Keratinocyte (primary cell): ENCODE data around the gene PAPOLB. TPM values are rescaled to one million over a fixed set of nuclear protein-coding genes. Genes with fewer than 3 reads are reported as not detected.

Experiments used
- DNase-seq: peaks from one replicate; pipeline ENCODE4 v3.0.0-alpha.2; 2011; ENCODE audit warnings: low read depth, missing footprints, low spot score
- FAIRE-seq: peaks from 2 replicates; lab custom pipeline; 2011; peaks lifted over from hg19 to GRCh38; lab: Jason Lieb, UNC
- H2AFZ ChIP-seq: 2 replicates; pipeline ENCODE4 v1.6.0; 2012; ENCODE audit warnings: low read length, control low read depth, inconsistent platforms; ENCODE audit not compliant: control insufficient read depth
- H3K27ac ChIP-seq: 2 replicates; pipeline ENCODE4 v1.5.1; 2011; ENCODE audit warnings: low read length; ENCODE audit not compliant: control insufficient read depth, insufficient read depth
- H3K27me3 ChIP-seq: 3 replicates; pipeline ENCODE4 v1.6.0; 2011; ENCODE audit warnings: low read length; ENCODE audit not compliant: control insufficient read depth, insufficient read depth; ENCODE audit errors: extremely low read depth
- H3K36me3 ChIP-seq, 2 experiments: 2 replicates in 1 of 2; 3 replicates in 1 of 2; pipeline ENCODE4 v1.5.1; 2011; ENCODE audit warnings: low read length in 2 of 2, mild to moderate bottlenecking in 1 of 2; ENCODE audit not compliant: control insufficient read depth in 2 of 2, insufficient read depth in 2 of 2; ENCODE audit errors: extremely low read depth in 1 of 2
- H3K4me1 ChIP-seq: 3 replicates; pipeline ENCODE4 v1.5.1; 2011; ENCODE audit warnings: low read length; ENCODE audit not compliant: control insufficient read depth, insufficient read depth; ENCODE audit errors: extremely low read depth
- H3K4me2 ChIP-seq: 3 replicates; pipeline ENCODE4 v1.6.0; 2011; ENCODE audit warnings: low read depth, low read length; ENCODE audit not compliant: control insufficient read depth, insufficient read depth; ENCODE audit errors: extremely low read depth
- H3K4me3 ChIP-seq, 3 experiments: fragments of 200-600 bp in 1 of 3; sonication (generic) in 1 of 3; 2 replicates in 2 of 3; 3 replicates in 1 of 3; pipeline ENCODE4 v1.5.1; 2011 to 2016; ENCODE audit warnings: low read length in 3 of 3, mild to moderate bottlenecking in 3 of 3, control low read depth in 2 of 3, inconsistent platforms in 1 of 3, low read depth in 1 of 3, mixed read lengths in 1 of 3, mixed run types in 1 of 3, moderate library complexity in 1 of 3; ENCODE audit not compliant: control insufficient read depth in 2 of 3, insufficient read depth in 2 of 3; ENCODE audit errors: extremely low read depth in 1 of 3
- H3K79me2 ChIP-seq: 2 replicates; pipeline ENCODE4 v1.6.0; 2012; ENCODE audit warnings: low read length; ENCODE audit not compliant: control insufficient read depth, insufficient read depth
- H3K9ac ChIP-seq: 3 replicates; pipeline ENCODE4 v1.6.0; 2011; ENCODE audit warnings: low read length; ENCODE audit not compliant: control insufficient read depth, insufficient read depth; ENCODE audit errors: extremely low read depth
- H3K9me1 ChIP-seq: 3 replicates; pipeline ENCODE4 v1.6.0; 2011; ENCODE audit warnings: low read length; ENCODE audit not compliant: control insufficient read depth, insufficient read depth; ENCODE audit errors: extremely low read depth
- H3K9me3 ChIP-seq: 2 replicates; pipeline ENCODE4 v1.5.1; 2012; ENCODE audit warnings: low read depth, low read length; ENCODE audit not compliant: control insufficient read depth
- H4K20me1 ChIP-seq: 3 replicates; pipeline ENCODE4 v1.6.0; 2011; ENCODE audit warnings: low read length; ENCODE audit not compliant: control insufficient read depth, insufficient read depth; ENCODE audit errors: extremely low read depth
- EZH2 ChIP-seq: IDR thresholded peaks from one replicate; pipeline ENCODE4 v1.6.1; 2012; ENCODE audit warnings: inconsistent platforms, mild to moderate bottlenecking, low read length, moderate library complexity
- dilution Hi-C: fragments of 300-500 bp; cut with MboI; formaldehyde crosslinking; loops from one replicate; pipeline ENCODE4 v1.7.0; 2020; ENCODE audit warnings: low sequenced_read_pairs; ENCODE audit not compliant: extremely low pct_ligation_motif_present
- polyA plus RNA-seq, 5 experiments: library from polyadenylated mRNA; depleted of rRNA in 3 of 5; stranded (reverse) in 3 of 5; stranded (forward) in 1 of 5; unstranded in 1 of 5; fragments of >200 nt; gene quantifications; 1 replicate in 1 of 5; 2 replicates in 3 of 5; 3 replicates in 1 of 5; pipeline versions ENCODE4 v1.2.1 to v1.2.3, GENCODE V29; 2011 to 2012; ENCODE audit warnings: missing spikeins in 2 of 5, low read depth in 1 of 5, low replicate concordance in 1 of 5
- TF ChIP-seq, protein P1 (sequence below), 3 experiments: IDR thresholded peaks in 1 of 3; conservative IDR thresholded peaks in 1 of 3; optimal IDR thresholded peaks in 1 of 3; 2 replicates in 2 of 3; 3 replicates in 1 of 3; pipeline versions ENCODE3 to v1.5.1; 2011; ENCODE audit warnings: low read length in 3 of 3, mild to moderate bottlenecking in 3 of 3, moderate library complexity in 2 of 3, control low read depth in 1 of 3, inconsistent platforms in 1 of 3; ENCODE audit not compliant: insufficient read depth in 2 of 3; ENCODE audit errors: extremely low read depth in 1 of 3

Gene PAPOLB
- polyA plus RNA-seq, 1 donor (not counting 4 experiments of a cell fraction or from before 2014, with no cell fraction given): not detected

DNA sequence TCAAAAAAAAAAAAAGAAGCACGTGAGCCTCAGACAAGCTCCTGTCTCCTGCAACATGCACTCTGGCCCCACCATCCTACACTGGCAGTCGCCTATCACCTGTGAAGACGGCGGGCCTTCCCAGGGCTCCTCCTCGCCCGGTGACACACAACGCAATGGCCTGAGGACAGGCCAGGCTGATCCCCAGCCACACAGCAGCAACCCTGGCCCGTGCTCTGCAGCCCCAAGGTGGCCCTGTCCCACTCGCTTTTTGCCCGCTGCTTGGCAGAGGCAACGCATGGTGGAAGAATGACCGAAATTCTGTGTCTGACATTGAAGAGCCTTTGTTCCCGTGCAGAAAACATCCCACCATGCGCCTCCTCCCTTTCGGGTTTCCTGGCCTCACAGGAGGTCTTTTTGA, 13.6 kb upstream of the PAPOLB start:
- no peak overlapping the region for H2AFZ ChIP-seq
- FAIRE-seq: no peak
- no peaks in the 10 kb centered on the region for H3K9me3 ChIP-seq
- no peak overlapping the region for H3K4me2 ChIP-seq
- no peaks in the 10 kb centered on the region for H4K20me1 ChIP-seq
- no peaks in the 10 kb centered on the region for H3K79me2 ChIP-seq
- TF ChIP-seq, protein P1, sequence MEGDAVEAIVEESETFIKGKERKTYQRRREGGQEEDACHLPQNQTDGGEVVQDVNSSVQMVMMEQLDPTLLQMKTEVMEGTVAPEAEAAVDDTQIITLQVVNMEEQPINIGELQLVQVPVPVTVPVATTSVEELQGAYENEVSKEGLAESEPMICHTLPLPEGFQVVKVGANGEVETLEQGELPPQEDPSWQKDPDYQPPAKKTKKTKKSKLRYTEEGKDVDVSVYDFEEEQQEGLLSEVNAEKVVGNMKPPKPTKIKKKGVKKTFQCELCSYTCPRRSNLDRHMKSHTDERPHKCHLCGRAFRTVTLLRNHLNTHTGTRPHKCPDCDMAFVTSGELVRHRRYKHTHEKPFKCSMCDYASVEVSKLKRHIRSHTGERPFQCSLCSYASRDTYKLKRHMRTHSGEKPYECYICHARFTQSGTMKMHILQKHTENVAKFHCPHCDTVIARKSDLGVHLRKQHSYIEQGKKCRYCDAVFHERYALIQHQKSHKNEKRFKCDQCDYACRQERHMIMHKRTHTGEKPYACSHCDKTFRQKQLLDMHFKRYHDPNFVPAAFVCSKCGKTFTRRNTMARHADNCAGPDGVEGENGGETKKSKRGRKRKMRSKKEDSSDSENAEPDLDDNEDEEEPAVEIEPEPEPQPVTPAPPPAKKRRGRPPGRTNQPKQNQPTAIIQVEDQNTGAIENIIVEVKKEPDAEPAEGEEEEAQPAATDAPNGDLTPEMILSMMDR (optimal IDR thresholded peaks at IDR 0.05 in 1 of 3, IDR thresholded peaks at IDR 0.05 in 1 of 3, conservative IDR thresholded peaks at IDR 0.05 in 1 of 3; ENCODE audit: extremely low read depth in 1 of 3, insufficient read depth in 2 of 3, low read length in 3 of 3): no peak
- TF ChIP-seq EZH2: no peak
- H3K4me1 ChIP-seq: no peaks in the 10 kb centered on the region
- H3K36me3 ChIP-seq: no peaks in the 10 kb centered on the region
- H3K9ac ChIP-seq: no peak overlapping the region
- dilution Hi-C loops: no loop called here
- peaks cover 15% of the 10 kb centered on the region for H3K27me3 ChIP-seq
- H3K9me1 ChIP-seq: no peaks in the 10 kb centered on the region
- DNase-seq: no peak
- H3K4me3 ChIP-seq: no peak overlapping the region
- H3K27ac ChIP-seq: no peak overlapping the region

DNA sequence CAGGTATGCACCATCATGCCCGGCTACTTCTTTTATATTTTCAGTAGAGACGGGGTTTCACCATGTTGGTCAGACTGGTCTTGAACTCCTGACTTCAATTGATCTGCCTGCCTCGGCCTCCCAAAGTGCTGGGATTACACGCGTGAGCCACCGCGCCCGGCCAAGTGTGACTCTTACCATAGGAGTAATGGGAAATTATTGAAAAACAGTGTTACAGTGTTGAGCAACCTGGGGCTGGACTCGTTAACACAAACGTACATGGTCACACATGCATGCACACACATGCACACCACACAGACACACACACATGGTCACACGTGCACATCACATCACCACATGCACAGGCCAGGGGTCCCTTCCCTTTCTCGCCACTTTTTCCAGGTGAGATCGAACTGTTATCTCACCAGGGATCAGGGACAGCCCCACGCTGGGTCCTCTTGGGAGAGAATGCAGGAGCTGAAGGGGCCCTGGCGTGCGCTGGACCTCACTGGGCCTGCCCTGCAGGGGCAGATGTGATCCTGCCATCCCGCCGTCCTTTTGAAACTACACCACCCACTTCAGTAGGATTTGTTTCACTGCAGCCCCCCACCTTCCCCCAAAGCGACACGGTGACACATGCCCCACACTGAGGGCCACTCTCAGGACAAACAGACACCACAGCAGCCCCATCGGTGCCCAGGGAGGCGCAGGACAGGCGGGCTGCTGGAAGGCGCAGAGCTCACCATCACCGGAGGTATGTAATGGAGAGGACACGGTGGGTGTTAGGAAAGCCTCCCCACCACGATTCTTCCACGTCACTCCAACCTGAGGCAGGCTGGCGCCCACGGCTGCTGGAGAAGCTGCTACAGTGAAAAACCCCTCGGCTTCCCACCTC, 11.5 kb upstream of the PAPOLB start:
- H3K4me1 ChIP-seq: no peaks in the 10 kb centered on the region
- DNase-seq (no peak), FAIRE-seq (no peak)
- H4K20me1 ChIP-seq: no peaks in the 10 kb centered on the region
- no peak overlapping the region for H3K4me3 ChIP-seq
- H3K27ac ChIP-seq: no peak overlapping the region
- dilution Hi-C loops: no loop called here
- no peaks in the 10 kb centered on the region for H3K27me3 ChIP-seq
- H3K9ac ChIP-seq: no peak overlapping the region
- H3K9me1 ChIP-seq: no peaks in the 10 kb centered on the region
- no peaks in the 10 kb centered on the region for H3K79me2 ChIP-seq
- H3K9me3 ChIP-seq: no peaks in the 10 kb centered on the region
- H2AFZ ChIP-seq: no peak overlapping the region
- H3K36me3 ChIP-seq: no peaks in the 10 kb centered on the region
- H3K4me2 ChIP-seq: no peak overlapping the region
- no peak for TF ChIP-seq EZH2
- TF ChIP-seq, protein P1 (optimal IDR thresholded peaks at IDR 0.05 in 1 of 3, IDR thresholded peaks at IDR 0.05 in 1 of 3, conservative IDR thresholded peaks at IDR 0.05 in 1 of 3; ENCODE audit: extremely low read depth in 1 of 3, insufficient read depth in 2 of 3, low read length in 3 of 3): no peak
